ENCODE data around the gene PTPRM. TPM values are rescaled to one million over a fixed set of nuclear protein-coding genes. Genes with fewer than 3 reads are reported as not detected.

Gene PTPRM
- total and polyA plus RNA-seq, 2 of the 8 experiments (the other 6 are each of a cell fraction or from before 2014, with no cell fraction given): 4.1 to 7.0 TPM

DNA sequence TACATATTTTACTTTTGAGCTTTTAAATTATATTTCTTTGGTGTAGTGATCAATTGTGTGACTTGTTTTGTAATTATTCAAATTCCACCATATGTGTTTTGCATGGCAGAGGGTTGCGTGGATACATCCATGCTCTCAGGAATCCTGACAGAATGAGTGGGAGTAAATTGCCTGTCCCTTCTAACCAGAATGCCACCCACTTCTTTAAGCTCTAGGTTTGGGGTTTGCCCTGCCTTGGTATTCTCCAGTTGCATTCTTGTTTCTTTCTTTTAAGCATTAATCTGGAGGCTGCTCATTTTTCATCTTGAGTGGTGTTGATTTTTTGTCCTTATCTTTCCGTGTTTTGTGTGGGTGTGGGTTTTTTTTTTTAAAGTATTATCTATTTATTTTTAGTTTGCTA is 360.0 kb downstream of the PTPRM start:
- Histone ChIP-seq H4K20me1 (replicated peaks in 1 of 2; ENCODE audit: control insufficient read depth in 1 of 2, insufficient read depth in 2 of 2, low read length in 2 of 2) (no peaks in the 10 kb centered on the region), H3K27me3 (replicated peaks in 1 of 4; ENCODE audit: control insufficient read depth in 3 of 4, extremely low read depth in 1 of 4, insufficient read depth in 3 of 4, low read length in 3 of 4) (no peaks in the 10 kb centered on the region), H3K56ac (replicated peaks; ENCODE audit: insufficient read length, low read depth, low read length) (no peak overlapping the region), H3K23ac (ENCODE audit: insufficient read length) (no peak overlapping the region), H4K5ac (ENCODE audit: insufficient read length, low read depth, low read length) (no peak overlapping the region), H3K36me3 (ENCODE audit: control insufficient read depth in 2 of 4, insufficient read depth in 4 of 4, low read length in 3 of 4) (no peaks in the 10 kb centered on the region), H3K14ac (ENCODE audit: insufficient read length) (no peak overlapping the region), H2BK20ac (ENCODE audit: low read length) (no peak overlapping the region), H2BK15ac (ENCODE audit: low read length) (no peak overlapping the region), H3K27ac (ENCODE audit: low read depth, low read length) (no peak overlapping the region), H3K4me3 (ENCODE audit: extremely low read depth in 1 of 4, insufficient read depth in 2 of 4, low read depth in 3 of 4, low read length in 4 of 4) (no peak overlapping the region), H4K91ac (replicated peaks; ENCODE audit: insufficient read length, low read length) (no peak overlapping the region), H2BK120ac (replicated peaks; ENCODE audit: low read depth, low read length) (no peak overlapping the region), H3K79me1 (ENCODE audit: low read depth, low read length) (no peaks in the 10 kb centered on the region), H2BK12ac (ENCODE audit: low read depth, low read length) (no peak overlapping the region), H3K18ac (ENCODE audit: extremely low read depth, low read length) (no peak overlapping the region), H3K4ac (replicated peaks; ENCODE audit: insufficient read length, low read depth, low read length) (no peak overlapping the region), H3K4me1 (replicated peaks in 1 of 4; ENCODE audit: control insufficient read depth in 3 of 4, insufficient read depth in 4 of 4, low read length in 3 of 4) (no peaks in the 10 kb centered on the region), H3K79me2 (ENCODE audit: control insufficient read depth in 1 of 2, insufficient read depth in 2 of 2, low read length in 2 of 2) (no peaks in the 10 kb centered on the region), H2AK5ac (ENCODE audit: low read depth, low read length) (no peak overlapping the region), H3K4me2 (ENCODE audit: insufficient read depth in 1 of 2, low read depth in 2 of 2, low read length in 2 of 2) (no peak overlapping the region), H2BK5ac (ENCODE audit: low read depth, low read length) (no peak overlapping the region), H3K23me2 (ENCODE audit: low read depth, low read length) (no peaks in the 10 kb centered on the region), H2AFZ (ENCODE audit: low read length) (no peak overlapping the region), H3K9me3 (ENCODE audit: insufficient read depth in 2 of 2, low read depth in 1 of 2, low read length in 1 of 2) (no peaks in the 10 kb centered on the region), H4K8ac (ENCODE audit: extremely low read depth, insufficient read depth, low read length) (no peak overlapping the region), H3K9ac (replicated peaks in 1 of 4; ENCODE audit: extremely low read depth in 1 of 4, low read depth in 3 of 4, low read length in 3 of 4) (no peak overlapping the region)
- 80% methylated on average over 2 of the region's 2 CpGs; no CpG with 5 or more reads in 1 of the 2 experiments for WGBS, 2 experiments (ENCODE audit: extremely low coverage in 1 of 2, insufficient coverage in 1 of 2, insufficient read length in 1 of 2, insufficient replicate concordance in 2 of 2, low coverage in 1 of 2, low lambda C conversion rate in 2 of 2, missing lambda C conversion rate in 1 of 2)
- FAIRE-seq (no peak), DNase-seq (ENCODE audit: low read depth in 1 of 2, low spot score in 2 of 2) (no peak)
- ChIA-PET CTCF (ENCODE audit: partially characterized antibody) (interaction anchor here (0.7 to 2.2 kb wide), 19 partner anchors 10 to 654 kb away, joined by 3 to 12 read pairs (median 4); partner anchors contain the start of gene PTPRM), POLR2A (ENCODE audit: partially characterized antibody) (no interaction called here)
- TF ChIP-seq SP1 (IDR thresholded peaks at IDR 0.05; ENCODE audit: low read depth, low read length) (no peak), EGR1 (IDR thresholded peaks at IDR 0.05; ENCODE audit: borderline replicate concordance, low read depth, low read length) (no peak), TEAD4 (IDR thresholded peaks at IDR 0.05; ENCODE audit: low read depth, low read length) (no peak), RAD21 (IDR thresholded peaks at IDR 0.05 in 1 of 2, conservative IDR thresholded peaks at IDR 0.05 in 1 of 2; ENCODE audit: low read depth in 2 of 2, low read length in 2 of 2) (no peak), POLR2AphosphoS5 (IDR thresholded peaks at IDR 0.05; ENCODE audit: low read depth, low read length) (no peak), SIRT6 (IDR thresholded peaks at IDR 0.05; ENCODE audit: low read length) (no peak), SRF (IDR thresholded peaks at IDR 0.05; ENCODE audit: low read depth, low read length) (no peak), MAX (IDR thresholded peaks at IDR 0.05) (no peak), JUN (IDR thresholded peaks at IDR 0.05; ENCODE audit: low read depth, low read length) (no peak), YY1 (IDR thresholded peaks at IDR 0.05; ENCODE audit: low read depth, low read length) (no peak)
- TF ChIP-seq, protein P1, sequence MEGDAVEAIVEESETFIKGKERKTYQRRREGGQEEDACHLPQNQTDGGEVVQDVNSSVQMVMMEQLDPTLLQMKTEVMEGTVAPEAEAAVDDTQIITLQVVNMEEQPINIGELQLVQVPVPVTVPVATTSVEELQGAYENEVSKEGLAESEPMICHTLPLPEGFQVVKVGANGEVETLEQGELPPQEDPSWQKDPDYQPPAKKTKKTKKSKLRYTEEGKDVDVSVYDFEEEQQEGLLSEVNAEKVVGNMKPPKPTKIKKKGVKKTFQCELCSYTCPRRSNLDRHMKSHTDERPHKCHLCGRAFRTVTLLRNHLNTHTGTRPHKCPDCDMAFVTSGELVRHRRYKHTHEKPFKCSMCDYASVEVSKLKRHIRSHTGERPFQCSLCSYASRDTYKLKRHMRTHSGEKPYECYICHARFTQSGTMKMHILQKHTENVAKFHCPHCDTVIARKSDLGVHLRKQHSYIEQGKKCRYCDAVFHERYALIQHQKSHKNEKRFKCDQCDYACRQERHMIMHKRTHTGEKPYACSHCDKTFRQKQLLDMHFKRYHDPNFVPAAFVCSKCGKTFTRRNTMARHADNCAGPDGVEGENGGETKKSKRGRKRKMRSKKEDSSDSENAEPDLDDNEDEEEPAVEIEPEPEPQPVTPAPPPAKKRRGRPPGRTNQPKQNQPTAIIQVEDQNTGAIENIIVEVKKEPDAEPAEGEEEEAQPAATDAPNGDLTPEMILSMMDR (IDR thresholded peaks at IDR 0.05; ENCODE audit: control extremely low read depth in 1 of 3, insufficient read depth in 1 of 3, low read depth in 1 of 3, low read length in 3 of 3): no peak
- TF ChIP-seq, protein P2, sequence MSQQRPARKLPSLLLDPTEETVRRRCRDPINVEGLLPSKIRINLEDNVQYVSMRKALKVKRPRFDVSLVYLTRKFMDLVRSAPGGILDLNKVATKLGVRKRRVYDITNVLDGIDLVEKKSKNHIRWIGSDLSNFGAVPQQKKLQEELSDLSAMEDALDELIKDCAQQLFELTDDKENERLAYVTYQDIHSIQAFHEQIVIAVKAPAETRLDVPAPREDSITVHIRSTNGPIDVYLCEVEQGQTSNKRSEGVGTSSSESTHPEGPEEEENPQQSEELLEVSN (IDR thresholded peaks at IDR 0.05): no peak
